Stomach (tissue), 9 donors: Measurements from ENCODE around the gene COG6. TPM values are rescaled to one million over a fixed set of nuclear protein-coding genes. Genes with fewer than 3 reads are reported as not detected.

Experiments used
- DNase-seq, 2 donors: peaks; one replicate each; pipeline versions ENCODE4 v3.0.0 to v3.0.0-alpha.2; 2013 to 2019
- H3K27ac ChIP-seq, 5 donors: fragments of 200-600 bp in 4 of 5; sonication (generic) in 4 of 5; one replicate each; pipeline ENCODE4 v1.5.1; 2013 to 2019; ENCODE audit warnings: mild to moderate bottlenecking in 1 of 5, moderate library complexity in 1 of 5
- H3K27me3 ChIP-seq, 3 donors: fragments of 200-600 bp; sonication (generic); one replicate each; pipeline ENCODE4 v1.5.1; 2017 to 2019; ENCODE audit warnings: mixed run types in 1 of 3
- H3K36me3 ChIP-seq, 4 donors: fragments of 200-600 bp; sonication (generic); 1 replicate in 3 of 4; 2 replicates in 1 of 4; pipeline ENCODE4 v1.5.1; 2016 to 2019
- H3K4me1 ChIP-seq, 4 donors: fragments of 200-600 bp; sonication (generic); one replicate each; pipeline ENCODE4 v1.5.1; 2016 to 2019
- H3K4me3 ChIP-seq, 4 donors: fragments of 200-600 bp; sonication (generic) in 3 of 4; one replicate each; pipeline ENCODE4 v1.5.1; 2016 to 2019; ENCODE audit warnings: mild to moderate bottlenecking in 1 of 4
- H3K9me3 ChIP-seq, 4 donors: fragments of 200-600 bp; sonication (generic); one replicate each; pipeline ENCODE4 v1.5.1; 2016 to 2019
- CTCF ChIP-seq, 7 experiments: fragments of 450-650 bp in 4 of 7; fragments of 200-600 bp in 3 of 7; sonication (generic) in 3 of 7; IDR thresholded peaks; one replicate each; pipeline ENCODE4 v1.5.1; 2016 to 2019; ENCODE audit warnings: antibody characterized with exemption in 7 of 7, control low read depth in 2 of 7, mild to moderate bottlenecking in 1 of 7
- EP300 ChIP-seq: sonication (generic); formaldehyde crosslinking; IDR thresholded peaks from one replicate; pipeline ENCODE4 v1.6.1; 2017; ENCODE audit warnings: antibody characterized with exemption
- POLR2A ChIP-seq, 4 donors: fragments of 450-650 bp; IDR thresholded peaks; one replicate each; pipeline ENCODE4 v1.6.1; 2016; ENCODE audit warnings: antibody characterized with exemption in 4 of 4, control low read depth in 2 of 4, mild to moderate bottlenecking in 1 of 4, moderate library complexity in 1 of 4
- POLR2AphosphoS5 ChIP-seq, 3 donors: sonication (generic); formaldehyde crosslinking; IDR thresholded peaks; one replicate each; pipeline ENCODE4 v1.6.1; 2016; ENCODE audit warnings: antibody characterized with exemption in 3 of 3
- WGBS, 5 donors: extraction: QIAGEN DNeasy Blood & Tissue Kit in 3 of 5; methylation state at CpG; one replicate each; pipeline versions ENCODE4 v1.1.5 to v1.1.7; 2013 to 2018; 5-methylcytosine and 5-hydroxymethylcytosine counted together
- intact Hi-C: fragments of 100-400 bp; cut with DNase I; formaldehyde crosslinking; loops from one replicate; pipeline ENCODE4 v1.15.1; 2023; ENCODE audit warnings: low total_unique reads
- polyA plus RNA-seq, 3 donors: library from polyadenylated mRNA; stranded (reverse); fragments of 200-250 nt; gene quantifications; one replicate each; pipeline ENCODE4 v1.2.3, GENCODE V29; 2013
- total RNA-seq, 5 donors: library from RNA; depleted of rRNA; stranded (reverse); fragments of >200 nt; gene quantifications; one replicate each; pipeline versions ENCODE4 v1.1.0 to v1.2.3, GENCODE V29; 2014 to 2016
- donor health status: healthy with polysubstance abuse.
- donor health status: Bipolar disorder and iron deficiency.
- donor health status: healthy.

The COG6 gene
- total and polyA plus RNA-seq, 8 donors = 6.5 to 42.4 (median 9.0) TPM

- TF ChIP-seq EP300 (no peak), POLR2A (IDR thresholded peaks at IDR 0.05) (no peak), POLR2AphosphoS5 (IDR thresholded peaks at IDR 0.05) (no peak), CTCF (IDR thresholded peaks at IDR 0.05) (no peak)
- no peak for DNase-seq
- Histone ChIP-seq H3K9me3 (no peaks in the 10 kb centered on the region), H3K4me1 (peaks cover 0 to 9% (median 0%) of the 10 kb centered on the region in 4 donors), H3K27ac (no peak overlapping the region), H3K27me3 (no peaks in the 10 kb centered on the region), H3K36me3 (peaks cover 0 to 37% (median 34%) of the 10 kb centered on the region in 4 donors), H3K4me3 (no peak overlapping the region)
- intact Hi-C loops = no loop called here
- 35 to 57% (median 42%) methylated on average over 3 of the region's 3 CpGs for WGBS, 5 donors
Measured at GRCh38 chr13:39675904-39676303, 20.4 kb downstream of the COG6 start.

- Histone ChIP-seq H3K4me1 (peaks cover 0 to 9% (median 0%) of the 10 kb centered on the region in 4 donors), H3K27ac (no peak overlapping the region), H3K27me3 (no peaks in the 10 kb centered on the region), H3K36me3 (peaks cover 0 to 42% (median 39%) of the 10 kb centered on the region in 4 donors), H3K4me3 (no peak overlapping the region), H3K9me3 (no peaks in the 10 kb centered on the region)
- intact Hi-C loops = no loop called here
- TF ChIP-seq EP300 (no peak), CTCF (IDR thresholded peaks at IDR 0.05) (peak in 3 of 7 experiments; percentile 30 to 43 (median 39))
- 95 to 98% (median 96%) methylated on average over 1 of the region's 1 CpG for WGBS, 5 donors
- DNase-seq = peak in 1 of 2 donors; percentile 71
Measured at GRCh38 chr13:39676315-39676876, 20.9 kb downstream of the COG6 start.

- Histone ChIP-seq H3K4me1 (peaks cover 0 to 5% (median 2%) of the 10 kb centered on the region in 4 donors), H3K9me3 (no peaks in the 10 kb centered on the region), H3K36me3 (peaks cover 0 to 65% (median 47%) of the 10 kb centered on the region in 4 donors), H3K27me3 (no peaks in the 10 kb centered on the region), H3K4me3 (no peak overlapping the region), H3K27ac (no peak overlapping the region)
- intact Hi-C loops = loop anchor here (10.0 kb wide), 1 partner anchor 1002 kb away; no protein-coding TSS in a partner anchor
- DNase-seq = no peak
- TF ChIP-seq POLR2A (IDR thresholded peaks at IDR 0.05) (no peak), EP300 (no peak), POLR2AphosphoS5 (IDR thresholded peaks at IDR 0.05) (no peak), CTCF (IDR thresholded peaks at IDR 0.05) (no peak)
- WGBS, 5 donors = 62 to 91% (median 68%) methylated on average over 2 of the region's 2 CpGs
Measured at GRCh38 chr13:39682310-39682709, 26.8 kb downstream of the COG6 start.

GRCh38 chr13:39682788-39683187 is 27.3 kb downstream of the COG6 start:
- TF ChIP-seq CTCF (IDR thresholded peaks at IDR 0.05) (no peak), EP300 (no peak), POLR2A (IDR thresholded peaks at IDR 0.05) (no peak), POLR2AphosphoS5 (IDR thresholded peaks at IDR 0.05) (no peak)
- H3K4me3 ChIP-seq = no peak overlapping the region
- H3K27ac ChIP-seq = no peak overlapping the region
- WGBS, 5 donors = 59 to 75% (median 64%) methylated on average over 2 of the region's 2 CpGs
- H3K27me3 ChIP-seq = no peaks in the 10 kb centered on the region
- peaks cover 0 to 65% (median 51%) of the 10 kb centered on the region in 4 donors for H3K36me3 ChIP-seq
- intact Hi-C loops = loop anchor here (10.0 kb wide), 1 partner anchor 1002 kb away; no protein-coding TSS in a partner anchor
- H3K9me3 ChIP-seq = no peaks in the 10 kb centered on the region
- H3K4me1 ChIP-seq = peaks cover 0 to 5% (median 2%) of the 10 kb centered on the region in 4 donors
- no peak for DNase-seq
